NCI-H187 treated with DMSO at 0.1 percent for 48 hours (cell line): ENCODE results near the gene PEX19.

Experiments
- DNase-seq: peaks from one replicate; lab custom pipeline; 2025; lab: John Stamatoyannopoulos, UW

PEX19 gene

GRCh38 chr1:160237558-160237957 lies 47.4 kb downstream of the PEX19 start:
- DNase-seq: no peak

DNA sequence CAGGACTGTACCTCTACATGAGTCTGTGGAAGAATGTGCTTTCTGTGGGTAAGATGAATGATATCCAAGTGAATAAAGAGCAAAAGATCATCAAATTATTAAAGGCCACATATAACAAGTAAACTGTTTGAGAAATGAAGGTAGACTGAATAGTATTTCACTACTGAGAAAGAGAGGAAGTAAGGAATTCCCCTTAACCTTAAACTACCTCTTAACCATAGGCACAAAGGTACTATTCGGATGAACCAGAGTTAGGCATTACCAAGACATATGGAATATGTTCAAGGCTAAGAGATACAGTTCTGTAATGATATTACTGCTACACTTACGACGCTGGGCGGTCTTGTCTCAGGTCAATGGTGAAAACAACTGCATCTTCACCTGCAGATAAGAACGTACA lies 48.1 kb downstream of the PEX19 start:
- DNase-seq: no peak

DNA sequence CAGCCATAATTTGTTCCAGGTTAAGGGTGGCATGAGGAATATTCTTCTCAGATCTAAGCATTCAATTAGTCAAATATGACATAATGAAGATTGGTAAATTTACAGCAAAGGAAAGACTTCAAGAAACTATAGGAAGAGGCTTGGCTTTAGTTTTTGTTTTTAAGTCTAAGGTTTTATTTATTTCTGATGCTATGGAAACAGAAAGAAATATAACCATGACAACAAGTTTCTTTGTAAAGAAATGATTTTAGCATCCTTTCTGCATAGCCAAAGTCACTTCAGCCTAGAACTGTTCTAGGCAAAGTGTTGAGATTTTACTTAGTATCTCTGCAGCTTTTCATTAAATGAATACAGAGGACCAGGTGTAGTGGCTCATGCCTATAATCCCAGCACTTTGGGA lies 52.0 kb downstream of the PEX19 start:
- DNase-seq: no peak

- DNase-seq: no peak
These were observed 56.5 kb downstream of the PEX19 start for GRCh38 chr1:160228431-160228830.

DNA sequence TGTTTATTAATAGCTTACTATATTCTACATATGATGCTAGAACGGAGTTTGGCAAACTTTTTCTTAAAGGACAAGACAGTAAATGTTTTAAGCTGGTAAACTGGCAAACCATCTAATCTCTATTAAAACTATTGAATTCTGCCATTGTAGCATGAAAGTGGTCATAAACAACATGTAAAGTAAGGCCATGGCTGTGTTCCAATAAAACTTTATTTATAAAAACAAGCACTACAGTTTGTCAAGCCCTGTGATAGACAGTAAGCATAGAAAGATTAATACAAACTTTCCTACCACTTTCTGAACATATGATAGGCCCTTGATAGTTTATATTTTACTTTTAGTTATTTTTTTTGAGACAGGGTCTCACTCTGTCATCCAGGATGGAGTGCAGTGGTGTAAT lies 57.4 kb downstream of the PEX19 start:
- DNase-seq: no peak

DNA sequence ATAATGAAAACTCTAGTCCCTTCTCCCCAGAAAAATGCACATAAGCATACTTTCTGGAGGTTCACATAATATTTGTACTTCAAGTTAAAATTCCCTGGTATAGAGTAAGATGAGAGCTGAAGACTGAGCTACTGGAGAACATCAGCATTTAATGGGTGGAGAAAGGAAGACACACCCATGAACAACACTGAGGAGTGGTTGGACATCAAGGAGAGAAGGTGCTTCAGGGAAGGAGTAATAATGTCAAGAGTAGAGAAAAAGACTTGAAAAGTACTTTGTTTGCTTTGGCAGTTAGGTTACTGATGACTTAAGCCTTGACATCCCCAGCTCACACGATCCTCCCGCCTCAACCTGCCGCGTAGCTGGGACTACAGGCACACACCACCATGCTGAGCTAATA lies 57.9 kb downstream of the PEX19 start:
- no peak for DNase-seq
